ENCODE measurements around the gene GCLM.
A peak's percentile ranks its signal among the peaks of the same experiment; 100 is the strongest.

GCLM gene

DNA sequence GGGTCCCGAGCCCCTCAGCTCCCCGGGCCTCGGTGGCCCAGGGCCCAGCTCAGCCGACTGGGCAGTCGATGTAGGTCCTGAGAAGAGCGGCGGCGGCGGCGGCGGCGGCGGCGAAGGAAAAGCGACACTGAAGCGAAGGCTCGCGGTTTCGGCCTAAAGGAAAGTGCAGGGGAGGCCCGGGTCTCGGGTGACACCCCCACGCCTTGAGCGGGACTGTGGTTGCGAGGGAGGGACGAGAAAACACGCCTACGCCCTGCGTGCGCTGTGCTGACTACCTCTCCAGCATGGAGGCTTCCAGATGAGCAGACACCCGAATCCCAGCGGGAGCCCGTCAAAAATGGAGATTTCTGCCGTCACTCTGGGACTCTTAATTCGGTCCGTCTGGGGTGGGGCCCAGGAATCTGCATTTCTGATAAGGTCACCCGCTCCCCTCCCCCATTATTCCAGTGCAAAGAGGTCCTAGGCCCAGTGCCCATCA lies 61.4 kb downstream of the GCLM start:
- DNase-seq (ENCODE audit: extremely low read depth in 1 of 2, low read depth in 1 of 2), result peak in 1 of 2 donors; percentile 55

DNA sequence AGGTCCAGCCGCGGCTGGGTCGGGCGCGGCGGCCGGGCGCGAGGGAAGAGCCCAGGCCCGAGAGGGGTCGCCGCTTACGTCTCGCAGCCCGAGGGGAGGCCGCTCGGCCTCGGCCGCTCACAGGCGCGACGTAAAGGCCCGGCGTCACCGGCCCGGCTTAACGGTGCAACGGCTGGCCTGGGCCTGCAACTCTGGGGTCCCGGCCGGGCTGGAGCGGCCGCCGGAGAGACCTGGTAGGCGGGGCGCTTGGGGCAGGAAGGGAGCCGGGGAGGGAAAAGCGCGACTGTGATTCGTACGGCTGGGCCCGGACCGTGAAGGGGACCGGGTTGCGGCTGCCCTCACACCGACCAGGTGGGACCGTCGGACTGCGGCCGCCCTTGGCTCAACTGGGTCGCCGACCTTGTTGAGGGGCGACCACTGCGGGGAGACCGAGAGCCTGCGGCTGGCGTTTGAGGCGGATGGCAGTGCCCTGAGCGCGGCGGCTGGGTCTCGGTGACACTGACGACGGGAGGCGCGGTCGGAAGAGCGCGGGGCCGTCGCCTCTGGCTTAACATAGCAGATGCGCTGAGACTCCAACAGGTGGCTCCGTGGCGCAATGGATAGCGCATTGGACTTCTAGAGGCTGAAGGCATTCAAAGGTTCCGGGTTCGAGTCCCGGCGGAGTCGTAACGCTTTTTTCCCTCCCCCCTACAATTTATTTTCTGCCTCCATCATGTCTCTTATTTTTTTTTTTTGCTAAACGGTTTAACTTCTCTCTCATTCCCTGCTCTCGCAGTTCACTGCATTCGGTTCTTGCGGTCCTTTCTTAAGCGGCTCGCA lies 62.0 kb downstream of the GCLM start:
- peak; percentile 78 to 79 for DNase-seq (ENCODE audit: extremely low read depth in 1 of 2, low read depth in 1 of 2)

DNA sequence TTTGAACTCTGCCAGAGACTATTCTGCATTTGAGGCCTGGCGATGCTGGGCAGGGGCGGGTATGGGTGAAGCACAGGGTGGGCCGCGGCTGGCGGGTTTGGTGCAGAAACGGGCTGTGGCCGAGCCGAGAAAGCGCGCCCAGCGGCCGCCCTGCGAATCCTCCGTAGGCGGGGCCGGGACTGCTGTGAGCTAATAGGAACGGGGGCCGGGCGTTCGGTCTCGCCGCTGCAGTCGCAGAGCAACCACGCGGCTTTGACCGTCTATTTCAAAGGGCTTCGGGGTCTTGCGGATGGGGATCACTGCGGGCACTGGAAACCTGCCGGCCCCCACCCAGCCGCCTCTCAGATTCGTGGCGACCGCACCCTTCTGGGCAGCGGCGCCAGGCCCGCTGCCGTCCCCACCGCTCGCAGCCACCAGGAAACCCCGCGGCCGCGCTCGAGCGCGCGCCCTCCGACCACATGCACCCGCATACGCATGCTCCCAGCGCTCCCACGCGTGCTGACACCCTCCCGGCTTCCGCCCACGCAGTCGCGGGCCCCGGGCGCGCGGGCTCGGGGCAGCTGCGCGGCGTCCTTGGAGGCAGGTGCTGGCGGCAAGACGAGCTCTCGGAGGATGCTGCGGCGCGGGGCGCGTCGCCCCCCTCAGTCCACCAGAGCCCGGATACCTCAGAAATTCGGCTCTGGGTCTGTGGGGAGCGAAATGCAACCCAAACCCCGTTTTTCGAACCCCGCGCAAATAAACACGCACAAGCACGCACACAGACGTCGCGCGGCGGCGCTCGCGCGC lies 62.8 kb downstream of the GCLM start:
- peak in 1 of 2 donors; percentile 74 for DNase-seq (ENCODE audit: extremely low read depth in 1 of 2, low read depth in 1 of 2)

DNA sequence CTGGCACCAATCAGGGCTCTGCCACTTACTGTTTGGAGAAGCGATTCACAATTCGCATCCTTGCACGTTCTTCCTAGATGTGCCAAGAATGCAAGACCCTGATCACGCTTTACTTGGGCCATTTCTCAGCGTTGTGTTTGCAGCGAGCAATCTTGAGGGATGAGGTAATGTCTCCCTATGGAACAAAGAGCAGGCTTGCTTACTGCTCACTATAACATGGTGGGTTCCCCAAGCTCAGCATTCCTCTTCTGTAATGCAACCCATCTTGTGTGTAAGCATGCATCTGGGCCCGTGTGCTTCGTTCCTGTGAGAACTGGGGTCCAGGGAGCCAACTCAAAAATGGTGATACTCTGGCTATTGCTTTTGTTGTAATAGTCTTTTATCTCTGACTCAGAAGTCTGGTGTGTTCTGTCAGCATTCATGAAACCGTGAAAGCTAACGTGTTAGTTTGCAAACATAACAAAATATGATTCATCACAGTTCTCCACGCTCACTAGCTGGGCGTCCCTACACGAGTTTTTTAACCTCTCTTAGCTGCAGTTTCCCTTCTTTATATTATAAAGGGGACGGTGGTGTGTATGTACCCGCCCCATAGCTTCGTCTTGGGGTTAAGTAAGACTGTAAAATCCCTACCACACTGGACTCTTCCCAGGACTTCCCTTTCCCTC lies 63.6 kb downstream of the GCLM start:
- DNase-seq (ENCODE audit: extremely low read depth in 1 of 2, low read depth in 1 of 2), result no peak

DNA sequence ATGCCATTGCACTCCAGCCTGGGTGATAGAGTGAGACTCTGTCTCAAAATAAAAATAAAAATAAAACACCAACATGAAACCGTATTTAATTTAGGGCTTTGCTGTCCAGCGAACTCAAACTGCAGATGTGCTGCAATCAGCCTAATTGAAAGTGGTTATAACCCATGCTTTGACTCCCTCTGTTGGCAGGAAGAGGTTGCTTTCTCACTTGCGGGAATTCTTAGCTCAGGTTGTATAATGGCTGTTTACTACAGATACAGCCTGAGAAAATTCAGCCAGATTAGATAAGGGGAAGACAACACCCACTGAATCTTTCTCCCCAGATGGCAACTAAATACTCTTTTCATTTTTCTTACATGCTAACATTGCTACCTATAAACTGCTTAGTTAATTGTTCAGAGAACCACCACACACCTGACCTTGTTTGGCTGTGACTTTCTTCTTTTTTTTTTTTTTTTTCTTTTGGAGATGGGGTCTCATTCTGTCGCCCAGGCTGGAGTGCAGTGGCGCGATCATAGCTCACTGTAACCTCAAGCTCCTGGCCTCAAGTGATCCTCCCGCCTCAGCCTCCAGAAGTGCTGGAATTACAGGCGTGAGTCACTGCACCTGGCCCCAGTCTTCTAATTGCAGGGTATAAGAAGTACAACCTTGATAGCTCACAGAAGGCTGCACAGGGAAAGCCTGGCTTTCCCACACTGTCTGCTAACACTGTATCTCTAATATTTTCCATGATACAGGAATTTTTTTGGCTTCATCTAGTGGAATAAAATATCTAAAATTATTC lies 64.8 kb downstream of the GCLM start:
- no peak for DNase-seq (ENCODE audit: extremely low read depth in 1 of 2, low read depth in 1 of 2)

DNA sequence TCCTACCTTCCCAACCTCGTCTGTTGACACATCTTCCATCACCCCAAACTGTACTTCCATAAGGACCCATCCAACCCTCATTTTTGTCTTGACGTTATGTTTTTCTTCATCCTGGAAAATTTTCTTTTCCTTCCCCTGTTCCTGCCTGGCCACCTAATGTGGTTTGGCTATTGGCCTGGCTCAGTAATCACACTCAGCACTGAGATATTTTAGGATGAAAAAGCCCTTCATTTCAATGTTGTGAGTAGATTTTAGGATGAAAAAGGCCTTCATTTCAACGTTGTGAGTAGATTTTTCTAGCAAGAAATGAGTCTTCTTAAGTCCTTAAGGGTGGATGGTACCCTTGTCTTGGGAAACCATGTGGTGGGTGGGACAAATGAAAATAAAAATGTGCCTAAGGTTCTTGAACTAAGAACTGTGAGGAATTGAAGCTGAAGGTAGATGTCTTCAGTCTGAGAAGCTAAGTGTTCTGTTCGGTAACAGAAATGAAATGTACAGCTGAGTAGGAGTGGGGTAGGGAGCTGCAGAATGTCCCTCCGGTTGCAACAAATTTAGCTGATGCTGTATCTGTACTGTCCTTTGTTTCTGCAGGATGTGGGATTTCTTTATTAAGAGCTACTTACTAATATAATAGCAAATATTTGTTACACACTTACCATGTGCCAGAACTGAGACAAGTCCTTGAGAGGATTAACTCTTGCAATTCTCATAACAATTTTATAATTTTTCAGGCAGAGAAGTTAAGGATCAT lies 66.3 kb downstream of the GCLM start:
- no peak for DNase-seq (ENCODE audit: extremely low read depth in 1 of 2, low read depth in 1 of 2)

DNA sequence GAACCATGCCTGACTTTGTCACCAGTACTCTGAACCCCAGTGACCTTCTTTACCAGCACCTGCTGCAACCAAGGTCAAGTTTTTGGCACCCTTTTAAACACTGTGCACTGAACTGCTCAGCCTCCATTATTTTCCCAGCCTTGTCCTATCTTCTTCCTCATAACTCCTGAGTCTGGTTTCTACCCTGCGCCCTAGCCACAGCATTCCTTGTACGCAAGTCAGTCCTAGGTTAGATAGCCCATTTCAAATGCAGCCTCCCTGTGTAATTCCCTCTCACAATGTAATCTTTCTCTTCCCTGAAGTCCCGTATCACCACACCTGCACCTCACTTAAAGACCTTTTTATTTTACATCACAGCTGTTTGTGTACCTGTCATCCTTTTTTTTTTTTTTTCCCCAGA lies 67.5 kb downstream of the GCLM start:
- no peak for DNase-seq (ENCODE audit: extremely low read depth in 1 of 2, low read depth in 1 of 2)

DNA sequence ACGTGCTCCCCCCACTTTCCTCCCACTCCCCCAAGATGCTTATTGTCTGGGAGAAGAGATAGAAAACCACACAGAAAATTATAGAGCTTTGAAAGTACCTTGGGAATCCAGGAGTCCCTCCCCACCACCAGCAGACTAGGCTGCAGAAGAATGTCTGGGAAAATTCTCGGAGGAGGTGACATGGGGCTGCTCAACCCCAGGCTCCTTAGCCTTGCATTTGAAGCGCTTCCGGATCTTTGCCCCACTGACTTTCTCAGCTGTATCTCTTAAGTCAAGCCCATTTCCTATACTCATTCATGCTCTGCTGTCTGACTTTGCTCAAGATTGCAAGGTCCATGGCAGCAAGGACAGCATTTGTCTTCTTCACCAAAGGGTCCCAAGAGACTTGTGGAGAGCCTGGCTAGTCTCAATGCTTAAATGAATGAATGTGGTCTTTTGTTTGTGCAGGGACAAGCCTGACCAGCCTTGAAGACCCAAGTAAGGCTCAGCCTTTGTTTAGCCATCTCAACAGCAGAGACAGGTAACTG lies 68.2 kb downstream of the GCLM start:
- no peak for DNase-seq (ENCODE audit: extremely low read depth in 1 of 2, low read depth in 1 of 2)

DNA sequence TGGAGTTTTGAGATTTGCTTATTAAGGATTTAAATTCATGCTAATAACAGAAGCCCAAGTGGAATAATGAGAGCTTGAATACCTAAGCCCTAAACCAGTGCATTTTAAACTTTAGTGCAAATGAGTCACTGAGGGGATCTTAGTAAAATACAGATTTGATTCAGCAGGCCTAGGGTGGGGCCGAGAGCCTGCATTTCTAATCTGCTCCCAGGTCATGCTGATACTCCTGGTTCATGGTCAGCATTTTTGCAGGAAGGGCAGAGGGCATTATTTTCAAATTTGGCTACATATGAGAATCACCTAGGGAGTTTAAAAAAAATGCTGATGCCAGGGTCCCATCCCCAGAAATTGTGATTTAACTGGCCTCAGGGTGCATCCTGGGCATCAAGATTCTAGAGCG lies 69.5 kb downstream of the GCLM start:
- DNase-seq (ENCODE audit: extremely low read depth in 1 of 2, low read depth in 1 of 2), result no peak

DNA sequence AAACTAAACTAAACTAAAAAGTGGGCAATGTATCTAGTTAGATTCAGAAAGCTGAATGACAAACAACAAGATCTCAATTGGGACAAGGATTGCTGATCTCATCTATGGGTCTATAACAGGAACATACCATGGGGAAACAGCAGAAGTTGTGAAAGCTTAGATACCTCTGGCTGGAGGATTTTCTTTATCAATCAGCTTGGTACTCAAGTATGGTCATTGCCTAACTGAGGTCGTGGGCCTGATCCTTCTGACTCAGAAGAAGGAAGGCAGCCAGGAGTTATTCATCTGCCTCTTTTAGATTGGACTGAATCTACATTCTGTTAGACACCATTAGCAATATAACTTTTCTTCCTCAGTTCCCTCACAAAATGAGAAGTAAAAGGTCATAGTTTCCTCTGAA lies 69.9 kb downstream of the GCLM start:
- DNase-seq (ENCODE audit: extremely low read depth in 1 of 2, low read depth in 1 of 2), result no peak

DNA sequence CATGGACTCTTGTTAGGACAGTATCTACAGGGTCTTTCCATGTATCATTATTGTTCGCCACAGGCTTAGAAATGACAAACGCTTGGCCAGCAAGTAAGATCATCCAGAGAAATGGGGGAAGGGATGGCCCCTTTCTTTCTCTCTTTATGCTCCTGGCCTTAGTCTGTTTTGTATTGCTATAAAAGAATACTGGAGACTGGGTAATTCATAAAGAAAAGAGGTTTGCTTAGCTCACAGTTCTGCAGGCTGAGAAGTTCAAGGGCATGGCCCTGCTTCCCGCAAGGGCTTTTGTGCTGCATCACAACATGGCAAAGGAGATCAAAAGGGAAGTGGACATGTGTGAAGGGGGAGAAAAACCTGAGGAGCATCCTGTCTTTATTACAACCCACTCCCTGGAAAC lies 71.3 kb downstream of the GCLM start:
- no peak for DNase-seq (ENCODE audit: extremely low read depth in 1 of 2, low read depth in 1 of 2)
